DOHH2 (cell line): ENCODE measurements around the gene PPP2R2D.

ENCODE experiments used
- H3F3A ChIP-seq: fragments of 200-600 bp; sonication (generic), shearing (Covaris generic); 2 replicates; pipeline ENCODE4 v1.6.0; 2016; ENCODE audit warnings: antibody characterized with exemption, mild to moderate bottlenecking; ENCODE audit not compliant: control insufficient read depth, insufficient read depth
- H3K27ac ChIP-seq: fragments of 200-600 bp; sonication (generic); 2 replicates; pipeline ENCODE4 v1.5.1; 2014; ENCODE audit warnings: low read depth, mild to moderate bottlenecking, low read length, moderate library complexity
- H3K27me3 ChIP-seq: fragments of 200-600 bp; sonication (generic); 2 replicates; pipeline ENCODE4 v1.6.1; 2014; ENCODE audit warnings: mild to moderate bottlenecking, low read length, mixed read lengths; ENCODE audit not compliant: control insufficient read depth
- H3K36me3 ChIP-seq: fragments of 200-600 bp; sonication (generic); 2 replicates; pipeline ENCODE4 v1.6.1; 2014; ENCODE audit warnings: mild to moderate bottlenecking, low read length, moderate library complexity, mixed read lengths; ENCODE audit not compliant: control insufficient read depth
- H3K4me1 ChIP-seq: fragments of 200-600 bp; sonication (generic); 2 replicates; pipeline ENCODE4 v1.6.1; 2014; ENCODE audit warnings: mild to moderate bottlenecking, low read length, mixed read lengths; ENCODE audit not compliant: control insufficient read depth
- H3K4me2 ChIP-seq: fragments of 200-600 bp; sonication (generic); 2 replicates; pipeline ENCODE4 v1.6.0; 2014; ENCODE audit warnings: mild to moderate bottlenecking, low read length, moderate library complexity
- H3K4me3 ChIP-seq: fragments of 200-600 bp; sonication (generic); 2 replicates; pipeline ENCODE4 v1.5.1; 2014; ENCODE audit warnings: mild to moderate bottlenecking, low read length, mixed read lengths
- H3K79me2 ChIP-seq: fragments of 200-600 bp; sonication (generic); 2 replicates; pipeline ENCODE4 v1.6.1; 2014; ENCODE audit warnings: mild to moderate bottlenecking, low read length, mixed read lengths; ENCODE audit not compliant: control insufficient read depth
- H3K9me2 ChIP-seq: fragments of 200-600 bp; sonication (generic); replicated peaks from 2 replicates; pipeline ENCODE4 v1.6.1; 2014; ENCODE audit warnings: mild to moderate bottlenecking, low read length, mixed read lengths; ENCODE audit not compliant: control insufficient read depth
- H3K9me3 ChIP-seq: fragments of 200-600 bp; sonication (generic); 2 replicates; pipeline ENCODE4 v1.6.1; 2014; ENCODE audit warnings: antibody characterized with exemption, low read length, mixed read lengths; ENCODE audit not compliant: control insufficient read depth, insufficient read depth
- H4K20me1 ChIP-seq: fragments of 200-600 bp; sonication (generic); 2 replicates; pipeline ENCODE4 v1.6.0; 2014; ENCODE audit warnings: low read depth, mild to moderate bottlenecking, antibody characterized with exemption, low read length, moderate library complexity; ENCODE audit not compliant: control insufficient read depth, insufficient read depth
- CTCF ChIP-seq: fragments of 200-600 bp; sonication (generic); IDR thresholded peaks from one replicate; pipeline ENCODE4 v1.5.1; 2014; ENCODE audit warnings: antibody characterized with exemption, mild to moderate bottlenecking, low read depth, low read length; ENCODE audit not compliant: poor library complexity, severe bottlenecking
- EZH2phosphoT487 ChIP-seq: fragments of 200-600 bp; sonication (generic); IDR thresholded peaks from 2 replicates; pipeline ENCODE4 v1.6.1; 2017; ENCODE audit warnings: borderline replicate concordance, mild to moderate bottlenecking, antibody characterized with exemption, low read length, moderate library complexity, mixed read lengths

Gene PPP2R2D

GRCh38 chr10:131871673-131872005, 29.2 kb upstream of the PPP2R2D start:
- Histone ChIP-seq H3K4me1 (no peaks in the 10 kb centered on the region), H3K79me2 (no peaks in the 10 kb centered on the region), H3K9me3 (no peaks in the 10 kb centered on the region), H3K4me2 (no peak overlapping the region), H3K9me2 (no peaks in the 10 kb centered on the region), H4K20me1 (no peaks in the 10 kb centered on the region), H3K27me3 (no peaks in the 10 kb centered on the region), H3K4me3 (no peak overlapping the region), H3K27ac (no peak overlapping the region), H3F3A (no peaks in the 10 kb centered on the region), H3K36me3 (no peaks in the 10 kb centered on the region)
- TF ChIP-seq EZH2phosphoT487 (no peak), CTCF (no peak)

GRCh38 chr10:131872011-131872826, 28.6 kb upstream of the PPP2R2D start:
- no peaks in the 10 kb centered on the region for H3K36me3 ChIP-seq
- H3K4me2 ChIP-seq: no peak overlapping the region
- no peaks in the 10 kb centered on the region for H3F3A ChIP-seq
- no peak overlapping the region for H3K27ac ChIP-seq
- H3K4me1 ChIP-seq: no peaks in the 10 kb centered on the region
- no peaks in the 10 kb centered on the region for H3K9me3 ChIP-seq
- no peak overlapping the region for H3K4me3 ChIP-seq
- no peaks in the 10 kb centered on the region for H4K20me1 ChIP-seq
- no peaks in the 10 kb centered on the region for H3K79me2 ChIP-seq
- H3K27me3 ChIP-seq: no peaks in the 10 kb centered on the region
- H3K9me2 ChIP-seq: no peaks in the 10 kb centered on the region
- TF ChIP-seq EZH2phosphoT487: no peak
- no peak for TF ChIP-seq CTCF

- Histone ChIP-seq H3K79me2 (no peaks in the 10 kb centered on the region), H3K9me3 (no peaks in the 10 kb centered on the region), H3K4me3 (no peak overlapping the region), H4K20me1 (no peaks in the 10 kb centered on the region), H3K27ac (no peak overlapping the region), H3K4me1 (no peaks in the 10 kb centered on the region), H3F3A (no peaks in the 10 kb centered on the region), H3K9me2 (no peaks in the 10 kb centered on the region), H3K4me2 (no peak overlapping the region), H3K27me3 (no peaks in the 10 kb centered on the region), H3K36me3 (no peaks in the 10 kb centered on the region)
- TF ChIP-seq EZH2phosphoT487: no peak
- no peak for TF ChIP-seq CTCF
Observed at GRCh38 chr10:131872827-131873375, 27.9 kb upstream of the PPP2R2D start.
